Mesenchymal stem cell (in vitro differentiated cells and primary cell): ENCODE results near the gene INSC.

Source experiments
- DNase-seq: peaks from one replicate; pipeline ENCODE4 v3.0.0-alpha.2; 2013
- H2AFZ ChIP-seq: one replicate; pipeline ENCODE4 v1.6.1; 2013; ENCODE audit warnings: low read depth, mild to moderate bottlenecking, control low read depth, inconsistent platforms, low read length, moderate library complexity
- H2AK5ac ChIP-seq: 2 replicates; pipeline ENCODE4 v1.6.1; 2013; ENCODE audit warnings: low read length, moderate library complexity, mild to moderate bottlenecking, inconsistent platforms; ENCODE audit not compliant: severe bottlenecking
- H2BK120ac ChIP-seq: one replicate; pipeline ENCODE4 v1.6.1; 2013; ENCODE audit warnings: low read depth, mild to moderate bottlenecking, inconsistent platforms, low read length, moderate library complexity
- H2BK12ac ChIP-seq, 2 experiments: one replicate each; pipeline ENCODE4 v1.6.1; 2013; ENCODE audit warnings: inconsistent platforms in 2 of 2, low read length in 2 of 2, mild to moderate bottlenecking in 2 of 2, moderate library complexity in 2 of 2, control low read depth in 1 of 2
- H2BK15ac ChIP-seq: one replicate; pipeline ENCODE4 v1.6.1; 2013; ENCODE audit warnings: mild to moderate bottlenecking, low read depth, inconsistent platforms; ENCODE audit not compliant: poor library complexity, severe bottlenecking
- H2BK5ac ChIP-seq: 2 replicates; pipeline ENCODE4 v1.6.1; 2013; ENCODE audit warnings: low read depth, mild to moderate bottlenecking, low read length, control low read depth, inconsistent platforms; ENCODE audit not compliant: poor library complexity, severe bottlenecking
- H3K14ac ChIP-seq, 2 experiments: one replicate each; pipeline ENCODE4 v1.6.1; 2013; ENCODE audit warnings: inconsistent platforms in 2 of 2, low read length in 2 of 2, control low read depth in 1 of 2, mild to moderate bottlenecking in 1 of 2, moderate library complexity in 1 of 2
- H3K18ac ChIP-seq, 2 experiments: one replicate each; pipeline ENCODE4 v1.6.1; 2013; ENCODE audit warnings: inconsistent platforms in 2 of 2, low read length in 2 of 2, control low read depth in 1 of 2, low read depth in 1 of 2, mild to moderate bottlenecking in 1 of 2
- H3K23ac ChIP-seq, 2 experiments: one replicate each; pipeline ENCODE4 v1.6.1; 2013; ENCODE audit warnings: inconsistent platforms in 2 of 2, low read length in 2 of 2, mild to moderate bottlenecking in 2 of 2, moderate library complexity in 2 of 2, control low read depth in 1 of 2
- H3K27ac ChIP-seq: 2 replicates; pipeline ENCODE4 v1.5.1; 2013; ENCODE audit warnings: mild to moderate bottlenecking, moderate library complexity, low read length, control low read depth, inconsistent platforms; ENCODE audit not compliant: poor library complexity, severe bottlenecking
- H3K27me3 ChIP-seq, 2 experiments: 2 replicates each; pipeline versions ENCODE4 v1.6.1 to v1.7.0; 2013; ENCODE audit warnings: low read length in 2 of 2, mild to moderate bottlenecking in 2 of 2, moderate library complexity in 2 of 2, control low read depth in 1 of 2, inconsistent platforms in 1 of 2; ENCODE audit not compliant: control insufficient read depth in 1 of 2, insufficient read depth in 1 of 2
- H3K36me3 ChIP-seq, 2 experiments: 2 replicates each; pipeline versions ENCODE4 v1.6.1 to v1.7.0; 2013; ENCODE audit warnings: low read length in 2 of 2, control low read depth in 1 of 2, inconsistent platforms in 1 of 2, low read depth in 1 of 2, mild to moderate bottlenecking in 1 of 2; ENCODE audit not compliant: insufficient read depth in 2 of 2, control insufficient read depth in 1 of 2
- H3K4ac ChIP-seq, 2 experiments: one replicate each; pipeline ENCODE4 v1.6.1; 2013; ENCODE audit warnings: inconsistent platforms in 2 of 2, low read length in 2 of 2, mild to moderate bottlenecking in 2 of 2, moderate library complexity in 2 of 2, control low read depth in 1 of 2, low read depth in 1 of 2
- H3K4me1 ChIP-seq: 2 replicates; pipeline ENCODE4 v1.6.1; 2013; ENCODE audit warnings: low read depth, low read length, control low read depth; ENCODE audit not compliant: control insufficient read depth, insufficient read depth
- H3K4me2 ChIP-seq: 2 replicates; pipeline ENCODE4 v1.6.1; 2013; ENCODE audit warnings: low read length, mild to moderate bottlenecking, inconsistent platforms; ENCODE audit not compliant: poor library complexity, severe bottlenecking
- H3K4me3 ChIP-seq, 2 experiments: 2 replicates each; pipeline versions ENCODE4 v1.5.1 to v1.7.0; 2013; ENCODE audit warnings: low read length in 2 of 2, mild to moderate bottlenecking in 2 of 2, control low read depth in 1 of 2, low read depth in 1 of 2; ENCODE audit not compliant: insufficient read depth in 1 of 2
- H3K79me1 ChIP-seq: replicated peaks from 2 replicates; pipeline ENCODE4 v1.6.1; 2013; ENCODE audit warnings: mild to moderate bottlenecking, control low read depth, low read length, inconsistent platforms; ENCODE audit not compliant: poor library complexity, severe bottlenecking
- H3K9ac ChIP-seq: 2 replicates; pipeline ENCODE4 v1.7.0; 2013; ENCODE audit warnings: mild to moderate bottlenecking, low read length, moderate library complexity
- H3K9me3 ChIP-seq: 2 replicates; pipeline ENCODE4 v1.7.0; 2013; ENCODE audit warnings: mild to moderate bottlenecking, low read length; ENCODE audit not compliant: control insufficient read depth
- H4K8ac ChIP-seq: one replicate; pipeline ENCODE4 v1.6.1; 2013; ENCODE audit warnings: inconsistent platforms, mild to moderate bottlenecking, low read length, moderate library complexity
- H4K91ac ChIP-seq: one replicate; pipeline ENCODE4 v1.6.1; 2013; ENCODE audit warnings: mild to moderate bottlenecking, low read length, inconsistent platforms
- WGBS: methylation state at CpG from one replicate; pipeline ENCODE4 v1.1.7; 2013; ENCODE audit warnings: mixed read lengths; 5-methylcytosine and 5-hydroxymethylcytosine counted together

The INSC gene

DNA sequence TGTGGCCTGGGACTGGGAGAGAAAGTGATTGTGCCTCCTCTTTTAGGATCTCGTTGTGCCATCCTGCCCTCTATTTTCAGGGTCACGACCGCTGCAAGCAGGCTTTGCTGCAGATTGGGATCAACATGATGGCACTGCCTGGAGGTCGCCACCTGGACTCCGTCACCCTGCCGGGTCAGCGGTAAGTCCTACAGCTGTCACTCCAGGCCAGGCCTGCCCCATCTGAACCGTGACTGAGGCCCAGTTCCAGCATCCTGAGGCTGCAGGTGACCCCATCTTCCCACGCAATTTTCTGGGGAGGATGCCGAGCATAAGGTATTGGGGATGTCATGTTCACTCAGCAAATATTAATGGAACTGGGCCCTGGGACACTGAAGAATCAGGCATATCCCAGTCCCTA, 34.3 kb downstream of the INSC start:
- Histone ChIP-seq H4K91ac (no peak overlapping the region), H2AK5ac (no peak overlapping the region), H2BK120ac (no peak overlapping the region), H3K4ac (peak overlapping the region in 1 of 2 experiments; percentile 24), H3K9me3 (no peaks in the 10 kb centered on the region), H2BK15ac (no peak overlapping the region), H3K4me1 (no peaks in the 10 kb centered on the region), H3K27ac (no peak overlapping the region), H3K14ac (no peak overlapping the region), H3K79me1 (no peaks in the 10 kb centered on the region), H2BK5ac (no peak overlapping the region), H4K8ac (no peak overlapping the region), H3K4me3 (no peak overlapping the region), H2BK12ac (no peak overlapping the region), H3K9ac (no peak overlapping the region), H3K4me2 (no peak overlapping the region), H3K18ac (no peak overlapping the region), H2AFZ (no peak overlapping the region), H3K27me3 (no peaks in the 10 kb centered on the region), H3K36me3 (no peaks in the 10 kb centered on the region), H3K23ac (no peak overlapping the region)
- DNase-seq, result no peak
- WGBS, result 91% methylated on average over 10 of the region's 10 CpGs

- no peak overlapping the region for H3K18ac ChIP-seq
- H2BK15ac ChIP-seq, result no peak overlapping the region
- H3K4me3 ChIP-seq, result no peak overlapping the region
- no peak overlapping the region for H2BK120ac ChIP-seq
- H2AFZ ChIP-seq, result no peak overlapping the region
- no peaks in the 10 kb centered on the region for H3K27me3 ChIP-seq
- no peak overlapping the region for H3K14ac ChIP-seq
- no peak overlapping the region for H3K27ac ChIP-seq
- H3K79me1 ChIP-seq, result no peaks in the 10 kb centered on the region
- no peaks in the 10 kb centered on the region for H3K9me3 ChIP-seq
- no peak for DNase-seq
- no peak overlapping the region for H2BK5ac ChIP-seq
- H3K9ac ChIP-seq, result no peak overlapping the region
- no peak overlapping the region for H4K8ac ChIP-seq
- H2AK5ac ChIP-seq, result no peak overlapping the region
- no peak overlapping the region for H3K4ac ChIP-seq
- H3K4me2 ChIP-seq, result no peak overlapping the region
- H4K91ac ChIP-seq, result no peak overlapping the region
- no peak overlapping the region for H3K23ac ChIP-seq
- 75% methylated on average over 1 of the region's 1 CpG for WGBS
- H3K36me3 ChIP-seq, result no peaks in the 10 kb centered on the region
- no peaks in the 10 kb centered on the region for H3K4me1 ChIP-seq
- H2BK12ac ChIP-seq, result no peak overlapping the region
These were observed 35.8 kb downstream of the INSC start for GRCh38 chr11:15150507-15150906.

- Histone ChIP-seq H3K79me1 (no peaks in the 10 kb centered on the region), H3K36me3 (no peaks in the 10 kb centered on the region), H2BK12ac (no peak overlapping the region), H3K9ac (no peak overlapping the region), H3K18ac (peak overlapping the region in 1 of 2 experiments; percentile 68), H3K4me1 (peaks cover 8% of the 10 kb centered on the region), H2AFZ (no peak overlapping the region), H2BK15ac (no peak overlapping the region), H2BK5ac (no peak overlapping the region), H3K14ac (no peak overlapping the region), H3K27ac (no peak overlapping the region), H3K9me3 (no peaks in the 10 kb centered on the region), H3K4me3 (no peak overlapping the region), H2AK5ac (no peak overlapping the region), H3K23ac (no peak overlapping the region), H4K8ac (peak overlapping the region; percentile 8), H4K91ac (peak overlapping the region; percentile 9), H3K4me2 (no peak overlapping the region), H3K27me3 (no peaks in the 10 kb centered on the region), H2BK120ac (no peak overlapping the region), H3K4ac (peak overlapping the region in 1 of 2 experiments; percentile 13)
- no peak for DNase-seq
These were observed 38.5 kb downstream of the INSC start for GRCh38 chr11:15153231-15153630.

- peak overlapping the region; percentile 49 for H4K8ac ChIP-seq
- H2AFZ ChIP-seq, result no peak overlapping the region
- H3K9me3 ChIP-seq, result no peaks in the 10 kb centered on the region
- peak overlapping the region; percentile 11 for H3K9ac ChIP-seq
- H3K36me3 ChIP-seq, result no peaks in the 10 kb centered on the region
- H3K23ac ChIP-seq, result no peak overlapping the region
- no peak overlapping the region for H2AK5ac ChIP-seq
- peak overlapping the region; percentile 71 to 91 for H3K18ac ChIP-seq
- H3K27ac ChIP-seq, result no peak overlapping the region
- H3K4me1 ChIP-seq, result peaks cover 9% of the 10 kb centered on the region
- peak overlapping the region; percentile 90 for H4K91ac ChIP-seq
- H2BK15ac ChIP-seq, result no peak overlapping the region
- no peaks in the 10 kb centered on the region for H3K79me1 ChIP-seq
- H3K27me3 ChIP-seq, result no peaks in the 10 kb centered on the region
- H2BK5ac ChIP-seq, result no peak overlapping the region
- peak overlapping the region; percentile 85 to 96 for H2BK12ac ChIP-seq
- peak overlapping the region; percentile 71 to 81 for H3K4ac ChIP-seq
- 10% methylated on average over 3 of the region's 3 CpGs for WGBS
- no peak overlapping the region for H2BK120ac ChIP-seq
- H3K4me3 ChIP-seq, result no peak overlapping the region
- peak overlapping the region in 1 of 2 experiments; percentile 9 for H3K14ac ChIP-seq
- peak; percentile 93 for DNase-seq
- no peak overlapping the region for H3K4me2 ChIP-seq
These were observed 42.5 kb downstream of the INSC start for GRCh38 chr11:15157181-15157580.
